ENCODE results near the gene FADS2. TPM values are rescaled to one million over a fixed set of nuclear protein-coding genes. Genes with fewer than 3 reads are reported as not detected.

The FADS2 gene
- 1 to 10 TPM; 1.5 to 6.4 (median 4.0) TPM for total RNA-seq

DNA sequence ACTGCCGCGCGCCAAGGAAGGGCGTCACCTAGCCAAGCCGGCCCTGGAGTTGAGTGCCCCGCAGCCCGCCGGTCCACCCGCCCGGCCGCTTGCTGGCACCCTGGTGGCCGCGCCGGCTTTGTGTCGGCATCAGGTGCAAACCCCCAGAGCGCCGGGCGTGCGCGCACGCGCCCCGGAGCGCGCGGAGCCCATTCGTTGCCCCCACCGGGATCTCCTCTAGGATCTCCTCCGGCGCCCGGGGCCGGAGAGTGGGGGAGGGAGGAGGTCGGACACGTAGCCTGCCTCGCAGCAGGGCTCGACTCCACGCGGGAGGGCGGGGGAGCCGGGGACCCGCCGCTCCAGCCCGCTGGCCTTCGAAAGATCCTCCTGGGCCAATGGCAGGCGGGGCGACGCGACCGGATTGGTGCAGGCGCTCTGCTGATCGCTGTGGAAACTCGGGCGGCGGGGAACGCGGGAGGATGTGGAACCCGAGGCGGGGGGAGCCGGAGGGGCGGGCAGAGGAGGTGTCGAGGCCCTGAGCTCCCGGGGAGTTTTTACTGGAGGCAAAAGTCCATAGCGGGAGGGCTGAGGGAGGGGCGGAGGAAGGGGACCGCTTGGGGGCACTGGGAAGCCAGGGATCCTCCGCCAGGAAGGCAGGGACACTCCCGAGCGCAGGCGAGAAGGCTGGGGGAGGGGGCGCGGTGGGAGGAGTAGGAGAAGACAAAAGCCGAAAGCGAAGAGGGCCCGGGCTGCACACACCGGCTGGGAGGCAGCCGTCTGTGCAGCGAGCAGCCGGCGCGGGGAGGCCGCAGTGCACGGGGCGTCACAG is at the start of gene FADS2:
Gene FADS2 (plus strand): TSS at position 730 of the 808 bp plus-strand sequence. CDS start 91 bp downstream, outside the sequence.
- DNase-seq: peak; percentile 64 to 66
- in situ Hi-C loops (cut with MboI; ENCODE audit: low sequenced_read_pairs in 4 of 4): no loop called here
- peak within 1 kb of the TSS; percentile 41 to 63 (median 58) for H3K4me3 ChIP-seq
- H3K36me3 ChIP-seq: no peaks in the 10 kb centered on the region
- H3K9me3 ChIP-seq: no peaks in the 10 kb centered on the region
- intact Hi-C loops (cut with DNase I; ENCODE audit: low total_unique reads): no loop called here
- H3K27ac ChIP-seq: peak within 1 kb of the TSS; percentile 57 to 74 (median 69)
- peaks cover 21 to 39% (median 27%) of the 10 kb centered on the region in 3 donors for H3K27me3 ChIP-seq
- TF ChIP-seq POLR2A (IDR thresholded peaks at IDR 0.05): peak; percentile 17 to 18
- TF ChIP-seq, protein P1, sequence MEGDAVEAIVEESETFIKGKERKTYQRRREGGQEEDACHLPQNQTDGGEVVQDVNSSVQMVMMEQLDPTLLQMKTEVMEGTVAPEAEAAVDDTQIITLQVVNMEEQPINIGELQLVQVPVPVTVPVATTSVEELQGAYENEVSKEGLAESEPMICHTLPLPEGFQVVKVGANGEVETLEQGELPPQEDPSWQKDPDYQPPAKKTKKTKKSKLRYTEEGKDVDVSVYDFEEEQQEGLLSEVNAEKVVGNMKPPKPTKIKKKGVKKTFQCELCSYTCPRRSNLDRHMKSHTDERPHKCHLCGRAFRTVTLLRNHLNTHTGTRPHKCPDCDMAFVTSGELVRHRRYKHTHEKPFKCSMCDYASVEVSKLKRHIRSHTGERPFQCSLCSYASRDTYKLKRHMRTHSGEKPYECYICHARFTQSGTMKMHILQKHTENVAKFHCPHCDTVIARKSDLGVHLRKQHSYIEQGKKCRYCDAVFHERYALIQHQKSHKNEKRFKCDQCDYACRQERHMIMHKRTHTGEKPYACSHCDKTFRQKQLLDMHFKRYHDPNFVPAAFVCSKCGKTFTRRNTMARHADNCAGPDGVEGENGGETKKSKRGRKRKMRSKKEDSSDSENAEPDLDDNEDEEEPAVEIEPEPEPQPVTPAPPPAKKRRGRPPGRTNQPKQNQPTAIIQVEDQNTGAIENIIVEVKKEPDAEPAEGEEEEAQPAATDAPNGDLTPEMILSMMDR (IDR thresholded peaks at IDR 0.05 in 4 of 5, conservative IDR thresholded peaks at IDR 0.05 in 1 of 5): no peak
- peak; percentile 55 to 59 for ATAC-seq
- H3K4me1 ChIP-seq: peaks cover 6 to 13% of the 10 kb centered on the region in 2 donors

DNA sequence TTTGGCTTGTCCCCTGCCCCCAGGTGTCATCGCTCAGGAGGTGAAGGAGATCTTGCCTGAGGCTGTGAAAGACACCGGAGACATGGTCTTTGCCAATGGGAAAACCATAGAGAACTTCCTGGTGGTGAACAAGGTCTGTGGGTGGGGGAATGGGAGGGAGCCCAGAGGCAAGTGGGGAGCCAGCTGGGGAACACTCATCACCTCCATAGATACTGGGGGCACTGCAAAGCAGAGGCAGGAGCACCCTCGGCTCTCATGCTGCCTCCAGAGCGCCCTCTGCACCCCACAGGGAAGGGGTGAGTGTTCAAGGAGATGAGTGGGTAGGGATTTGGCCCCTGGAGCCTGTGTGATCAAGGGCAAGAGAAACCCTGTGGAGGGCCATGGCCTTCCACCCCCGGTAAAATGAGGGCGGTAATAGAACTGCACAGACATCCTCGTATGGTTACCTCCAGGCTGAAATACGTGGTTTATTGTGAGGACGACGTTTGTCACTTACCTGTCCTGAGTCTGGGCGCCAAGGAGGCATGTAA is 49.7 kb upstream of the FADS2 start:
- no peaks in the 10 kb centered on the region for H3K36me3 ChIP-seq
- H3K27me3 ChIP-seq: no peaks in the 10 kb centered on the region
- no peak overlapping the region for H3K27ac ChIP-seq
- no peak overlapping the region for H3K4me3 ChIP-seq
- ATAC-seq (no peak), DNase-seq (no peak)
- TF ChIP-seq, protein P1 (IDR thresholded peaks at IDR 0.05 in 4 of 5, conservative IDR thresholded peaks at IDR 0.05 in 1 of 5): no peak
- no peak for TF ChIP-seq POLR2A (IDR thresholded peaks at IDR 0.05)
- in situ Hi-C loops (cut with MboI; ENCODE audit: low sequenced_read_pairs in 4 of 4): loop anchor here in 1 of 4 donors (25.0 kb wide), 1 partner anchor 534 kb away; no protein-coding TSS in a partner anchor
- no peaks in the 10 kb centered on the region for H3K9me3 ChIP-seq
- intact Hi-C loops (cut with DNase I; ENCODE audit: low total_unique reads): no loop called here
- H3K4me1 ChIP-seq: peaks cover 0 to 5% of the 10 kb centered on the region in 2 donors

DNA sequence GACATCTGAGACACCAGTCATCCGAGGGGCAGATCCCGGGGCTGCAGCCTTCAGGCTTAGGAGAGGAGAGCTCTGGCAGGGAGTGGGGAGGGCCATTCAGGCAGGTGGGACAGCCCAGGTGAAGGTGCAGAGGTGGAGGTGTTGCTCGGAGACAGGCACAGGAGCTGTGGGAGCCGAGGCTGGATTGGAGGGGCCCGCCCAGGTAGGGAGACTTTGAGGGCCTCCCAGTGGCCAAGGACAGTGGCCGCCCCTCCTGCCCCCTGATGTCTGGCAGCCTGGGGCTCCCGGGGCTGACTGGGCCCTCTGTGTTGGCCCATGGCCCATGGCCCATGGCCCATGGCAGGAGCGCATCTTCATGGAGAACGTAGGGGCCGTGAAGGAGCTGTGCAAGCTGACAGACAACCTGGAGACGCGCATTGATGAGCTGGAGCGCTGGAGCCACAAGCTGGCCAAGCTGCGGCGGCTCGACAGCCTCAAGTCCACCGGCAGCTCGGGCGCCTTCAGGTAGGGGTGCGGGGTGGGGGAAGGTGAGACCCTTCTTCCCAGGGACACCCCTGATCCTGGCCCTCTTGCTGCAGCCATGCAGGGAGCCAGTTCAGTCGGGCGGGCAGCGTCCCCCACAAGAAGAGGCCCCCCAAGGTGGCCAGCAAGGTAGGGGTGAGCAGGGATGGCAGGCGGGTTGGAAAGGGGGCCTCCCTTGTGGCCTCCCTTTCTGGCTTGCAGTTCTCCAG is 49.0 kb upstream of the FADS2 start:
- no peaks in the 10 kb centered on the region for H3K36me3 ChIP-seq
- in situ Hi-C loops (cut with MboI; ENCODE audit: low sequenced_read_pairs in 4 of 4): loop anchor here in 1 of 4 donors (25.0 kb wide), 1 partner anchor 533 kb away; no protein-coding TSS in a partner anchor
- no peak overlapping the region for H3K4me3 ChIP-seq
- no peak for TF ChIP-seq POLR2A (IDR thresholded peaks at IDR 0.05)
- TF ChIP-seq, protein P1 (IDR thresholded peaks at IDR 0.05 in 4 of 5, conservative IDR thresholded peaks at IDR 0.05 in 1 of 5): no peak
- H3K4me1 ChIP-seq: peaks cover 0 to 5% of the 10 kb centered on the region in 2 donors
- ATAC-seq (no peak), DNase-seq (no peak)
- H3K27me3 ChIP-seq: no peaks in the 10 kb centered on the region
- intact Hi-C loops (cut with DNase I; ENCODE audit: low total_unique reads): no loop called here
- no peak overlapping the region for H3K27ac ChIP-seq
- H3K9me3 ChIP-seq: no peaks in the 10 kb centered on the region

DNA sequence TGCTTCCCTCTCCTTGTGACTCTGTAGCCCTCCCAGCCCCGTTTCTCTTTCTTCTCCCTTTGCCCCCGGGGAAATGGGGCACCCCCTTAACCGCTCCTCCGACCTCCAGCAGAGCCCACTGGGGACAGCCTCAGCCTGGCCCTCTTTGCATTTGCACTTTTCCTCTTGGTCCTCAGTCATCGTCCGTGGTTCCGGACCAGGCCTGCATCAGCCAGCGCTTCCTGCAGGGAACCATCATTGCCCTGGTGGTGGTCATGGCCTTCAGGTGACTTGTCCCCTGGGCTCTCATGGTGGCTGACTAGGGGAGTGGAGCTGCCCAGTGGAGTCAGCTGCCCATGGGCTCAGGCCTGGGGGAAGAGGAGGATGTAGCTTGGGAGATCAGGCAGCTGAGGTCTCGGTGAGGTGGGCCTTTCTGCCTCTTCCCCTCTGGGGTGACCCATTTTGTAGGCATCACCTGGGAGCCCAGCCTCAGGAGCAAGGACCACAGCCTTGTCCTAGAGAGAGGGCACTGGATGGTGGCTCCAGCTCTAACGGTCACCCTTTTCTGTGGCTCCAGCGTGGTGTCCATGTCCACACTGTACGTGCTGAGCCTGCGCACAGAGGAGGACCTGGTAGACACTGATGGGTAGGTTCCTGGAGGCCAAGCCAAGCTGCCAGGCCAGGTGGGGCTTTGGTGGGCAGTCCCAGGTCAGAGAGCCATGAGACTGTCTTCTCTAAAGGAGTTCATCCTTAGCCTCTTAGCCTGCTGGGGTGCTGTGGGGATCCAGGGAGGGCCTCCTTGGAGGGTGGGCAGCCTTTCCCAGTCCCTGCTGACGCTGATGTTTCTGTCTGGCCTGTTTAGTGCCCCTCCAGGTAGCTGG is 48.2 kb upstream of the FADS2 start:
- intact Hi-C loops (cut with DNase I; ENCODE audit: low total_unique reads) (no loop called here), in situ Hi-C loops (cut with MboI; ENCODE audit: low sequenced_read_pairs in 4 of 4) (loop anchor here in 1 of 4 donors (25.0 kb wide), 1 partner anchor 532 kb away; no protein-coding TSS in a partner anchor)
- Histone ChIP-seq H3K27ac (no peak overlapping the region), H3K27me3 (no peaks in the 10 kb centered on the region), H3K9me3 (no peaks in the 10 kb centered on the region), H3K4me1 (peaks cover 0 to 5% of the 10 kb centered on the region in 2 donors), H3K4me3 (no peak overlapping the region), H3K36me3 (no peaks in the 10 kb centered on the region)
- ATAC-seq (no peak), DNase-seq (no peak)
- TF ChIP-seq, protein P1 (IDR thresholded peaks at IDR 0.05 in 4 of 5, conservative IDR thresholded peaks at IDR 0.05 in 1 of 5): no peak
- TF ChIP-seq POLR2A (IDR thresholded peaks at IDR 0.05): no peak

Data from gastrocnemius medialis (tissue), 4 donors.